ENCODE measurements around the gene CTPS1.

Gene CTPS1, protein sequence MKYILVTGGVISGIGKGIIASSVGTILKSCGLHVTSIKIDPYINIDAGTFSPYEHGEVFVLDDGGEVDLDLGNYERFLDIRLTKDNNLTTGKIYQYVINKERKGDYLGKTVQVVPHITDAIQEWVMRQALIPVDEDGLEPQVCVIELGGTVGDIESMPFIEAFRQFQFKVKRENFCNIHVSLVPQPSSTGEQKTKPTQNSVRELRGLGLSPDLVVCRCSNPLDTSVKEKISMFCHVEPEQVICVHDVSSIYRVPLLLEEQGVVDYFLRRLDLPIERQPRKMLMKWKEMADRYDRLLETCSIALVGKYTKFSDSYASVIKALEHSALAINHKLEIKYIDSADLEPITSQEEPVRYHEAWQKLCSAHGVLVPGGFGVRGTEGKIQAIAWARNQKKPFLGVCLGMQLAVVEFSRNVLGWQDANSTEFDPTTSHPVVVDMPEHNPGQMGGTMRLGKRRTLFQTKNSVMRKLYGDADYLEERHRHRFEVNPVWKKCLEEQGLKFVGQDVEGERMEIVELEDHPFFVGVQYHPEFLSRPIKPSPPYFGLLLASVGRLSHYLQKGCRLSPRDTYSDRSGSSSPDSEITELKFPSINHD

DNA sequence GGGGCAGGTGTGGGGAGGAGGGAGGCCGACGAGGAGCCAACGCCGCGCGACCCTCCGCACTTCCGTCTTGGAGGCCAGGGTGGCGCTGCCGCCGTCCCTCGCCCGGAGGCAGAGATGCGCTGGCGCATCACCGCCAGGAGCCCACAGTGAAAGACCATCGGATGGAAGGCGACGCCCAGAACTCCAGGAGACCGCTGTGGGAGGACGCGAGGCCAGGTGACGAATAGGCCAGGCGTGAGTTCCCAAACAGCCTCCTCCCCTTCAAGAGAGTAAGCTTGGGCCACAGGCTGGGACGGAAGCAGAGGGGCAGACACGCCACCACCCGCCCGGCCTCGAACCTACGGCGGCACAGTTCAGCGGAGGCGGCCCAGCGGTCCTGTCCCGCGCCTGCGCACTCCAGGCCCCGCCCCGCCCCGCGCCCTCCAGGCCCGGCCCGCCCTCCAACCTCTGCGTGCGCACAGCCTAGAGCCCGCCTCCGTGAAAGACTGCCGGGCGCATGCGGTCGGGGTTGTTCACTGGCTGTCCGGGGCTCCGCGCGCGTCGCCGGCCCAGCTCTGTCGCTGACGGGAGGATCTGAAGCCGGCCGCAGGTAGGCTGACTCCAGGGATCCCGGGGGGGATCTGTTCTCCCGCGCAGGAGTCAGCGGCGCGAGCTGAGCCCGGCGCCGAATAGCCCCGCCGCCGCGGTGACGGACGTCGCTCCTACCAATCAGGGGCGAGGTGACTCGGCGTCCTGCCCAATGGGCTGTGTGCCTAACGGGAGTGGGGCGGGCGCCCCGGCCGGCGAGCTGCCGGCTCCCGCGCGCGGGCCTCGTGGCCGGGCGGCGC, at the start of gene CTPS1:
Gene CTPS1, plus strand, starts transcription at position 456 of the 827 bp plus-strand sequence. CDS start 3,595 bp downstream, outside the sequence.
- DNase-seq = peak; percentile 55

DNA sequence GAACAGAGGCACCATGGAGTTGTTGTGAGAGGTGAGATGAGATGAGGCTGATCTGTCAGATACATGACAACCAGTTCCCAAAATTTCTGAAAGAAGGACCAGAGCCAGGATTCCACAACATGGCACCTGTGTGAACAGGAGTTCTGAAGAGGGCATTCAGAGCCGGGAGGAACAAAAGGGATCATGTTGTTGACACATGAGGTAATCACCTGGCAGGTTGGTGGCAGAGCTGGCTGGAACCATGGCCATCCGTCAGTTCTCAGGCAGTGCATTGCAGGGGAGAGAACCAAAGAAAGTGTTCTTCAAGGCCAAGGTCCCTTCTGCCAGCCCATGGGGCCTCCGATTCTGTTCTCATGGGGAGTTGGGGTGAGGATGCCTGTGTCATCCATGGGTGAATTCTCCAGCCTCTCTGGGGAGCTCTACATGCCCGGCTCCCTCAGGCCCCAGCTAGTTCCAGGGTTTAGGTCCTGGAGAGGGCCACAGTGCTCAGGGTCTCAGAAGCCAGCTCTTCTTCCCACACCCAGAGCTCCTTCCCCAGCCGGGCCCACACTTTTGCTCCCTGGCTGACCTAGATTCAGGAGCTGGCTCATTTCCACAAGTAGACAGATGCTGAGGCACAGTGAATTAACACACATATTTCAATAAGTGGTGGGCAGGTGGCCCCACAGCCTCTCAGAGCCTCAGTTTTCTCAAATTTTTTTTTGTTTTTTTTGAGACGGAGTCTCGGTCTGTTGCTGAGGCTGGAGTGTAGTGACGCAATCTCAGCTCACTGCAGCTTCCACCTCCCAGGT, 49.1 kb upstream of the CTPS1 start:
- DNase-seq = no peak

DNA sequence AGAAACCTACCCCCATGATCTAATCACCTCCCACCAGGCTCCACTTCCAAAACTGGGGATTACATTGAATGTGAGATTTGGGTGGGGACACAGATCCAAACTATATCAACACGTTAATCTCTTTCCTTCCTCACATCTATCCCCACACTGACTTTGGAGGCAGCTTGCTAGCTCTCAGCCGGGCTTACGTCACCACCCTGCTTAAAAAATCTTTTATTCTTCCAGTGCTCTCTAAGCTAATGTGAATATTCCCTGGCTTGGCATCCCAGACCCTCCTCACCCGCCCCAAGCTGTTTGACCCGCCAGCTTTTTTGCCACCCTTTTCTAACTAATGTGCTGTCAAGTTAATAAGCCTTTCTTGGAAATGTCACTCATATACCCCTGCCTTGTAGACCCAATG, 47.9 kb upstream of the CTPS1 start:
- DNase-seq = no peak

DNA sequence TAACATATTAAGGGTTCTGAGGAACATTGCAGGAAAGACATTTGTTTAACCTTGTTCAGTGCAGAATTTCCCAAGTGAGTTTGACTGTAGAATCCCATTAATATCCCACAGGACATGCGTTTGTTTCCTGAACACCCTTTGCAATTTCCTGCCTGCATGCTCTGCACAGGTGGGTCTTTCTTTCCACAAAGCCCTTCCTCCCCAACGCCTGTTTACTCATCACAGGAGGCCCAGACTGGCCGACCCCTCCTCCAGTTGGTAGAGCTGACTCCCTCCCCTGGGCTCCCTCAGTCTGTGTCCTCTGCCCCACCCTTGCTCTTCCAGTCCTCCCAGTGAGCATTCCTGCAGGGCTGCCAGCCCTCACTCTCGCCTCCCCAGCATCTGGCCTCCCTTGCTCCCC, 47.5 kb upstream of the CTPS1 start:
- no peak for DNase-seq

DNA sequence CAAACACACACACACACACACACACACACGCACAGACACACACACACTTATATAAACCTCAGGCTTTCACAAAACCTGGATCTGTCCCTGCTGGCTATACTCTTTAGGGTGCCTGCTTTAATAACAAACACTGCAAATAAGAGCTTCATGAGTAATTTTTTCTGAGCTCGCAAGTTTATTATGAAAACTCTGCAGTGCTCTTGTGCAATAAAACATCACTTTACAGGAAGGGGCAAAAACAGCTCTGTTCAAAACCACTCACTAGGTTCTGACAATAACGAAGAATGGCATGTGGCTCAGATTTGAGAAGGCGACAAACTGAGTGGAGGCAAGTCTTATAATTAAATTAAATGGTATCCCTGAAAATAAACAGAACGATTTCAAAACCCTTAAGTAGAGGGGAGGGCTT, 42.6 kb upstream of the CTPS1 start:
- DNase-seq = no peak

DNA sequence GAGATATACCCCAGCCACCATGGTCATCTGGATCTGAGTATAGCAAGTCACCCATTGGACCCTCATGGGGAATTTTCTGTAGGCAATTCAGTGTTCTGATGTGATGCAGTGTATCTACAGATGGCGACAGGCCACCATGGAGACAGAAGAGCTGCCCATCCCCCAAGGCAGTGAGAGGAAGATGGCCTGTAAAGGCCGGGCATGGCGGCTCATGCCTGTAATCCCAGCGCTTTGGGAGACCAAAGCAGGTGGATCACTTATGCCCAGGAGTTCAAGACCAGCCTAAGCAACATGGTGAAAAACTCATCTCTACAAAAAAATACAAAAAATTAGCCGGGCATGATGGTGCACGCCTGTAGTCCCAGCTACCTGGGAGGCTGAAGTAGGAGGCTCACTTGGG, 41.1 kb upstream of the CTPS1 start:
- no peak for DNase-seq

DNA sequence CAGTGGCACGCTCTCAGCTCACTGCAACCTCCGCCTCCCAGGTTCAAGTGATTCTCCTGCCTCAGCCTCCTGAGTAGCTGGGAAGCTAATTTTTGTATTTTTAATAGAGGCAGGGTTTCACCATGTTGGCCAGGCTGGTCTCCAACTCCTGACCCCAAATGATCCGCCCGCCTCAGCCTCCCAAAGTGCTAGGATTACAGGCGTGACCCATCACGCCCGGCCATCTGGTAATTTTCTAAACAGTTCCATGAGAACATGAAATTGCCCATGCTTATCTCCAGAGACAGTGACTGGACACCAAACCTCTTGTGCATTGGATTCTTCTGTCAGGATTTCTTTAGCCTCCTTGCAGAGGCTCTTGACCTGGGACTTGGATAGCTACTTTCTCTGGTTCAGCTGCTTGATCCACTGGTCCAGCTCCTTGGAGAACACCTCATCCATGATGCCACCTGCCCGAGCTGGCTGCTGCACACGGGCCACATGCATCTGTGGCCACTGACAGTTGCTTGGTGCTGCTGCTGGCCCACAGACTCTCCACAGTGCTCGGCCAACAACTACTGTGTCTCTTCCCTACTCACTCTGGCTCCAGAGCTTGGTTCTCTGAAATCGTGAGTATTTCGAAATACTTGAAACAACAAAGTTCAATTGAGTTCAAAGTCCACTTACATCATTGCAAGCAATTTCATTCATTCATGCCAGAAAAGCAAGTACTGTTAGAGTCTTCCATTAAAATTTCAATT, 40.0 kb upstream of the CTPS1 start:
- DNase-seq = no peak

DNA sequence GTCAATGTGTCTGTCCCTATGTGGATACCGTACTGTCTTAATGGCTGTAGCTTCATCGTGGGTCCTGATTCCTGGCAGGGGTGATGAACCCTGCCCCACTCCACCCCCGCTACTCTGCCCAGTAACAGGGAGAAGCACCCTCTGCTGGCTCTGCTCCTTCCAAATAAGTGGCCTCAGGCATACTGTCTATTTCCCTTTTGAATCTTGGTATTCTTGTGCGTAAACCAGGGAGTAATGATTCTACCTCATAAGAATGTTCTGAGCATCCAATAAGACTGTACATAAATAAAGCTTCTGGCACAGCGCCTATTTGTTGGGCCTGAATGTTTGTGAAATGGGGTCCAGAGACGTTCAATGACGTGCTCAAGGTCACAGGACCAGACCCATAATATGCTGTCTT, 35.2 kb upstream of the CTPS1 start:
- DNase-seq = no peak

DNA sequence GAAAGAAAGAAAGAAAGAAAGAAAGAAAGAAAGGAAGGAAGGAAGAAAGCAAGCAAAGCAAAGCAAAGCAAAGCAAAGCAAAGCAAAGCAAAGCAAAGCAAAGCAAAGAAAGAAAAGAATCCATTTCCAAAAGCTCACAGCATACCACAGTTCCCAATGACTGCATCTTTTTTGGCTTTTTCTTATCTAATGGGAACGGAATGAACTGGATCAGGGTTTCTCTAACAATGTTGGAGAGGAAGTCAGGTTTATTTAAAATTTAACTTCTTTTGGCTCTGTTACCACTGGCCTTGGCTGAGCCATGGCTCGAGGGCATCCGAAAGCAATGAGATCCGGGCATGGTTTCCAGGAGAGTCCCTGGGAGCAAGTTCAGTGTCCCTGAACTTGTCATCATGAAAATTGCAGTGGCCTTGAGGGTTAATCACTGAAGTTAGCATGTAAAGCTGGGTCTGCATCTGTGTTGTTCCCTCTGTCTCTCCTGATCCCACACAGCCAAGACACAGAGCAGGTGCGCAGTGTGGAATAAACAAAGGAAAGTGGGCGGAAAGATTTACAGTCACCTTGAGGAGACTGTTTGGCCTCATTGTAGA, 34.6 kb upstream of the CTPS1 start:
- DNase-seq = no peak

DNA sequence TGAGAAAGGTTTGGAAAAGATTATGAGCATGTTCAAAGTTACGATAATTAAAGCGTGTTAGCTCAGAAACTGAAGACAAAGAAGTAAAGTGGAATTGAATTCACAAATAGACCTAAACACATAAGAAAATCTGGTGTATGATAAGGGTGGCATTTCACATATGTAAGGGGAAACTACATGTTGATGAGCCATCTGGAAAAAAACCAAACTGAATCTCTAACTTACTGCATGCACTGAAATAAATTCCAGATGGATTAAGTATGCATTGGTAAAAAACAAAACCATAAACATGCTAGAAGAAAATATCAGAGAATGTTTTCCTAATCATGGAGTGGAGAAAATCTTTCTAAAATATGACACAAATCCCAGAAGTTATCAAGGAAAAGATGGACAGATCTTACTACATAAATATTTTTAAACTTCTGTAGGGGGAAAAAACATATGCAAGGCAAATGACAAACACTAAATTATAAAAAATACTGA, 34.0 kb upstream of the CTPS1 start:
- no peak for DNase-seq

DNA sequence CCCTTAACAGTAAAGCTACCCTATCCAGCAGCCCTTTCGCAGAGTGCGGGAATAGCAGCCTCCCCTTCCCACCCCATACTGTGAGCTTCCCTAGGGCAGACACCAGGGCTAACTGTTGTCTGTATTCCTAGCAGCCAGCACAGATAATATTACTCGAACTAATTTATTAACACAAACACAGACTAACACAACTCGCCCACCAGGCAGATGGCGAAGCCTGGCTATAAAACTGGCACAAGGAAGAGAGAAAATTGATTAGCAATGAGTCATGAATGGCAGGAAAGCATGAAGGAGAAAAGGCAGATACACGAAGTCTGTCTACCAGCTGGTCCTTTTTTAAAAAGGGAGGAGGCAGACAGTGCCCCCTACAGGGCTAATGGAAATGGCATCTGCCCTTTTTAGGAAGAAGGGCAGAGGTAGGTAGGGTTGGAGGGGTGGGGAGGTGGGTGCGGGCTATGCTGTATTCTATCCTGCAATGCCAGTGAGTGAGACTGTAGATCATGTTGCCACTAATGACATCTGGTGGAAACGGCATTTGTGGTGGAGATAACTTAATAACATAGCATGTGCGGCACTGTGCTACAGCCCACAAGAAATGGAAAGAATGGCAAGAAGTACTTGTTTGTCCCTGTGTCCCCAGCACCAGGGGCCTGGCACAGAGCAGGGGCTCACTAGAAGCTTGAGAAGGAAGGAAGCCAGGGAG, 30.6 kb upstream of the CTPS1 start:
- peak; percentile 25 for DNase-seq

DNA sequence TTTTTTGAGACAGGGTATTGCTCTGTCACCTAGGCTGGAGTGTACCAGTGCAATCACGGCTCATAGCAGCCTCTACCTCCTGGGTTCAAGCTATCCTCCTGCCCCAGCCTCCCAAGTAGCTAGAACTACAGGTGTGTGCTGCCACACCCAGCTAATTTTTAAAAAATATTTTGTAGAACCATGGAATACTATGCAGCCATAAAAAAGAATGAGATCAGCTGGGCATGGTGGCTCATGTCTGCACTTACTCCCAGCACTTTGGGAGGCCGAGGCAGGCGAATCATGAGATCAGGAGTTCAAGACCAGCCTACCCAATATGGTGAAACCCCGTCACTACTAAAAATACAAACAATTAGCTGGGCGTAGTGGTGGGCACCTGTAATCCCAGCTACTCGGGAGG, 29.9 kb upstream of the CTPS1 start:
- DNase-seq = no peak

DNA sequence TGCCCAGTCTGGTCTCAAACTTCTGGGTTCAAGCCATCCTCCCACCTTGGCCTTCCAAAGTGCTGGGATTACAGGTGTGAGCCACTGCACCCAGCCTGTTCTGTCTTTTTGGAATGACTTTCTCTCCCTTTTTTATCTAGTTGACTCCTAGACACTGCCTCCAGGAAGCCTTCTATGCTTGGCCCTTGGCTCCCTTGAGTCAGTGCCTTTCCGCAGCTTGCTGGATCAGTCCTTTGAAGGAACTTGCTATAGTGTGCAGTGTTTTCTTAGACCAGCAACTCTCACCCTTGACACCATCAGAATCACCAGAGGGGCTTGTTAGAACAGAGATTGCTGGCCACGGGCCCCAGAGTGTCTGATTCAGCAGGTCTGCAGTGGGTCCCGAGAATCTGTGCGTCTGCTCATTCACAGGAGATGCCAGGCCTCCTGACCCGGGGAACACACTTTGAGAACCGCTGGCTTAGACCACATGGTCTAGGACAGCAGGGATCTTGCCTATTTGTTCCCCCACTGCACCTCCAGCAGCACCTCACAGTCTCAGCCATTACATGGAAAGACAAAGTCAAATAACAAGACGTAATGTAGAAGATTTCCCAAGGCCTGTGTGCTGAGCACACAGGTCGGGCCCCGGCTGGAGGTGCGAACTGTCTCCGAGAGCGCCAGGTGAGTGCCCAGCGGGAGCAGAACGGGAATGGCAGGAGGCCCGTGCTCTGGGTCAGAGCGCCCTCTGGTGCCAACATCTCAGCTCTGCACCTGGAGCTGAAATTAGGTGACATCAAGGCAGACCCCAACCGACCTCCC, 27.4 kb upstream of the CTPS1 start:
- DNase-seq = peak; percentile 24

DNA sequence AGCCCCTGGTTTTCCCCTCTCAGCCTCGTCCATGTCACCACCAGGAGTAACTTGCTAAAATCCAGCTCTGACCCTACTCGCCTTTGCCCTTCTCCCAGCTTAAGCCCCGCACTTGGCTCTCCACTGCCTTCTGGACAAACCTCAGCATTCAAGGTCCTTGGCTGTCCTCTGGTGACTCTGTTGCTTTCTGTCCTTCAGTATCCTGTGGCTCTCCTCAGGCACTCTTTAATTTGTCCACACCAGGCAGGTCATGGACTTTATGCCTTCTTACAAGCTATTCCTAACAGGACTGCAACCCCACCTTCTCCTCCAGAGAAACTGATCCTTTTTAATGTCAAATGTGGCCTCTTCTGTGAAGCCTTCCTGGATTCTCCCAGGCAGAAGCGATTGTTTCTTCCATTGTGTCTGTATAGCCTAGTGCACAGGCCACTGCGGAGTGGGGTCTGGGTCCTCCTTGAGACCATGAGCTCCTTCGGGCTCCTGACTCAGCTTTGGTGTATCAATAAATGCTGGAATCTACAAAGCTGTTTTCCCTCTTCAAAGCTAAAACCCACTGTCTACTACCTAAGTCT, 26.7 kb upstream of the CTPS1 start:
- no peak for DNase-seq

DNA sequence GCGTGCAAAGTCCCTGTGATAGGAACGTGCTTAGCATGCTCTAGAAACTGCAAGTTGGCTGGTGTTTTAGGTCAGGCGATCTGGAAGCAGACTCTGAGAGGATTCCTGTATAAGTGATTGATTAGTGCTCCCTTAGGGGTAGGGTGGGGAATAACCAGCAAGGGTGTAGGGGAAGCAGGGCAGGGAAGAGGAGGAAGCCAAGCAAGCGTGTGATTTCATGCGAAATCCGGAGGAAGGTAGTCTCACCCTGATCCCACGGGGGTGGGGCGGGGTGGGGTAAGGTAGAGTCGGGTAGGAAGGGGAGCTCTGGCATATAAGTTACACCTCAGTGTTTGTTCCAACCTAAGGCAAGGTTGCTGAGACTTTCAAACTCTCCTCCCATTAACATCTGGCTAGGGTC, 24.9 kb upstream of the CTPS1 start:
- DNase-seq = no peak

DNA sequence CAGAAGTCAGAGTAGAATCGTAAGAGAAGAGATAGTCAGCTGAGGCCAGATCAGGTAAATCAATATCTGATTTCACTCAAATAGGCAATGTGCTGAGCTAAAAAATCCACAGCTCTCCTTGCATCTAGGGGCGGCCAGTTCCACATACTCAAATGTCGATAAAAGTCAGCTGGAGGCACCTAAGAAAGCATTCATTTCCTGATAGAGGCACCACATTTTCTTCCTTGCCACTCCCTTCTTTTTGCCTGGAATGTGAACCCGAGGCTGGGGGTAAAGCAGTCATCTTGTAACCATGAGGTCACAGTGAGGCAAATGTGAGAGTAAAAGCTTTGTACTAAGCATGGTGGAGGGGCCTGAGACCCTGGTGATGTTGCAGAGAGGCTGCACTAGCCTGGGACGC, 24.2 kb upstream of the CTPS1 start:
- DNase-seq = no peak

DNA sequence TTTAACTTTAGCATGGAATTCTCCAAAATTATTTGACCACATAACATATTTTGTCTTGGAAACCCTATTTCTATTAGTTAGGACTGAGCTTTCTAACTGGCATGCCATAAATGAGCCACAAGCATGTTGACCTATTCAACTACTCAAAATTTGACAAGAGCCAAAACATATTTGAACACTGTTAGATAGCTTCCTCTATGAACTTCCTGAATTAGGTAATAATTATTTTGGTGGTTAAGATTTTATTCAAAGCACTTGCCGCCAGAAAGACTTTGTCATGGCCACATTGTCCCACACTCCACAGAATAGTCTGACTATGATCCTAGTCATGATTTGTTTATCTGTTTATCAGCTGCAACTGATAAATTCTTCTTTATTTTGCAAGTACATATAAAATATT, 23.1 kb upstream of the CTPS1 start:
- DNase-seq = no peak

DNA sequence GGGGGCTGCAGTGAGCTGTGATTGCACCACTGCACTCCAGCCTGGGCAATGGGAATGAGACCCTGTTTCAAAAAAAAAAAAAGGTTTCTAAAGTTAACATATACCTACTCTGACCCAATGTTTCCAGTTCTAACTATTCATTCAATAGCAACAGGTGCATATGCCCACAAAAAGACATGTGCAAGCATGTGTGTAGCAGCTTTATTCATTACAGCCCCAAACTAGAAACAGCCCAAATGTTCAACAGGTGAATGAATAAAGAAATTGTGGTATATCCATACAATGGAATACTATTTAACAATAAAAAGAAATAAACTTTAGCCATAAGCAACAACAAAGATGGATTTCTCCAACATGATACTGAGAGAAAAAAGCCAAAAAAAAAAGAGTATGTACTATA, 21.3 kb upstream of the CTPS1 start:
- DNase-seq = no peak

DNA sequence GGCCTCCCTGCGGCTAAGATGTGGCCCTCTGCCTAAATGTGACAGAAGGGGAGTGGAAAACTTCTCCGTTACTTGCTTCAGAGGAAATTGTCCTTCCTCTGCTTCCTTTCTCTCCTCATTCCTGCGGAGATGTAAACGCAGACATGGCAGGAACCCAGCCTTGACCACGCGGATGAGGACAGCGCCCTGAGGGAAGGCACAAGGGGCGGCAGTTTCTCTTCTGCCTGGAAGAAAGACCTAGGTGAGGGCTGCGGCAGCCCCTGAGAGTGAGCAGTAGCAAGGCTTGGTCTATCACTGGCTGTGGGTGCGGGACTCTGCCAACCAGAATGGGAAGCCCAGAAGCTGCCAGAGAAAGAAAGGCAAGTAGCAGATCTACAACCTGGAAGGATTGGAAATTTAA, 14.0 kb upstream of the CTPS1 start:
- no peak for DNase-seq

DNA sequence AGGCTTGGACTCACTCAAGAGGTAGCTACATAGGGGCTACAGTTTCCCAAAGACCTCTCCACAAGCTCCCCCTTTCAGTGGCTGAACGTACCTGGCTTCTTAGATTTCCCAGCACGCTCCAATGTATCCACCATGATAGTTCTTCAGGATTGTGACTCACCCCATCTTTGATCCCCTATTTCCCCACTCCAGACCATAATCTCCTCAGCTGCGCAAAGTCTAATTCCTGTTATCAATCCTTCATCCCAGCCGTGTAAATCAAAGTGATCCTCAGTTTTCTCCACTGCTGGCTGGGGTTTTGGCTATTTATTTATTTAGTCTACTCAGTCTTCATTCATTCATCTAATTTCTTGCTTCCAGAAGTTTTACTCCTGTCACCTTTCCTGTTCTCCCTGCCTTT, 13.1 kb upstream of the CTPS1 start:
- DNase-seq = no peak

Data from SHP77 treated with DMSO at 0.1 percent for 48 hours (cell line).